ENCODE data around the gene EIF3F. TPM values are rescaled to one million over a fixed set of nuclear protein-coding genes. Genes with fewer than 3 reads are reported as not detected.

The EIF3F gene
- total and polyA plus RNA-seq, 2 of the 8 experiments (the other 6 are each of a cell fraction or from before 2014, with no cell fraction given), result 222 to 388 TPM

DNA sequence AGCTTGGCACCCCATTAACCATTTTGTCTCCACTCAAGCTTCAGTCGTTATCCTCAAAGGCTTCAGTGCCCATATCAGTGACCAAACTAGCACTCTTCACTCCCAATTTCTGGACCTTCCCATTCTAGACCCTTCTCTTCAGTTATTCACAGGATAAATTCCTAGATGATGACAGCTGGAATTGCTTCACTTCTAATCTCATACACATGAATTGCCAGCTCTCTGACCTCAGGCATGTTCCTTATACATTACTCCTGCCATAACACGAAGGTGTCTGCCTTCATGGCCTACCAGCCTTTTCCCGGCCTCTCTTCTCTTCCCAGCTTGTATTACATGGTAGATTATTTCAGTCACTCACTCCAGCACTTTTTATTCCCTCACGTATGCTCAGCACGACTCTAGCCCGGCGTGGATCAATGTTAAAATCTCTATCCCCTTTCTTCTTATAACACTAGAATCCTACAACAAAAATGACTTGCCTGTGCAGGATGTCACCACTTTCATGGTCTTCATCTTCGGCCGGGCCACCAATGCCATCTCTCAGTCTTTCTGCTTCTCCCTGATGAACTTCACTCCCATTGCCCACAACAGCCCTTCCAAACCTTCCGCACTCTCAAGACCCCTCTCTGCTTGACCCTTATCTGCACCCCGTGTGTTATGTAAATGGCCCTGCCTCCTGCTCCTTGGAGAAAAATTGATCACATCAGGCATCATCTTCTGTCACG, 36.9 kb downstream of the EIF3F start:
- no peak overlapping the region for H4K5ac ChIP-seq (ENCODE audit: insufficient read length, low read depth, low read length)
- H3K36me3 ChIP-seq (ENCODE audit: control insufficient read depth in 2 of 4, insufficient read depth in 4 of 4, low read length in 3 of 4), result no peaks in the 10 kb centered on the region
- H3K27ac ChIP-seq (ENCODE audit: low read depth, low read length), result no peak overlapping the region
- ChIA-PET POLR2A (ENCODE audit: partially characterized antibody) (interaction anchor here (2.6 kb wide), 1 partner anchor 9 kb away, joined by 8 read pairs; no protein-coding TSS in a partner anchor), CTCF (ENCODE audit: partially characterized antibody) (interaction anchor here (1.2 to 11.1 kb wide), 6 partner anchors 9 to 76 kb away, joined by 3 to 142 read pairs (median 34); no protein-coding TSS in a partner anchor)
- H3K18ac ChIP-seq (ENCODE audit: extremely low read depth, low read length), result no peak overlapping the region
- no peaks in the 10 kb centered on the region for H3K79me2 ChIP-seq (ENCODE audit: control insufficient read depth in 1 of 2, insufficient read depth in 2 of 2, low read length in 2 of 2)
- H3K79me1 ChIP-seq (ENCODE audit: low read depth, low read length), result no peaks in the 10 kb centered on the region
- no peak overlapping the region for H2BK20ac ChIP-seq (ENCODE audit: low read length)
- peaks cover 12 to 24% (median 22%) of the 10 kb centered on the region in 4 experiments for H3K27me3 ChIP-seq (replicated peaks in 1 of 4; ENCODE audit: control insufficient read depth in 3 of 4, extremely low read depth in 1 of 4, insufficient read depth in 3 of 4, low read length in 3 of 4)
- no peak overlapping the region for H2BK5ac ChIP-seq (ENCODE audit: low read depth, low read length)
- DNase-seq (ENCODE audit: low read depth in 1 of 2, low spot score in 2 of 2) (peak in 1 of 2 experiments; percentile 11), FAIRE-seq (no peak)
- no peak overlapping the region for H3K23ac ChIP-seq (ENCODE audit: insufficient read length)
- peaks cover 0 to 3% of the 10 kb centered on the region in 2 experiments for H4K20me1 ChIP-seq (replicated peaks in 1 of 2; ENCODE audit: control insufficient read depth in 1 of 2, insufficient read depth in 2 of 2, low read length in 2 of 2)
- no peak overlapping the region for H2BK120ac ChIP-seq (replicated peaks; ENCODE audit: low read depth, low read length)
- WGBS, 2 experiments (ENCODE audit: extremely low coverage in 1 of 2, insufficient coverage in 1 of 2, insufficient read length in 1 of 2, insufficient replicate concordance in 2 of 2, low coverage in 1 of 2, low lambda C conversion rate in 2 of 2, missing lambda C conversion rate in 1 of 2), result 84% methylated on average over 12 of the region's 12 CpGs; no CpG with 5 or more reads in 1 of the 2 experiments
- no peak overlapping the region for H3K9ac ChIP-seq (replicated peaks in 1 of 4; ENCODE audit: extremely low read depth in 1 of 4, low read depth in 3 of 4, low read length in 3 of 4)
- H3K14ac ChIP-seq (ENCODE audit: insufficient read length), result no peak overlapping the region
- no peaks in the 10 kb centered on the region; a peak in 1 of 7 replicates for H3K4me1 ChIP-seq (replicated peaks in 1 of 4; ENCODE audit: control insufficient read depth in 3 of 4, insufficient read depth in 4 of 4, low read length in 3 of 4)
- H2AFZ ChIP-seq (ENCODE audit: low read length), result no peak overlapping the region
- H4K8ac ChIP-seq (ENCODE audit: extremely low read depth, insufficient read depth, low read length), result no peak overlapping the region
- no peak overlapping the region for H3K56ac ChIP-seq (replicated peaks; ENCODE audit: insufficient read length, low read depth, low read length)
- H2AK5ac ChIP-seq (ENCODE audit: low read depth, low read length), result no peak overlapping the region
- no peak overlapping the region for H2BK12ac ChIP-seq (ENCODE audit: low read depth, low read length)
- H3K4me3 ChIP-seq (ENCODE audit: extremely low read depth in 1 of 4, insufficient read depth in 2 of 4, low read depth in 3 of 4, low read length in 4 of 4), result no peak overlapping the region
- no peak overlapping the region for H3K4ac ChIP-seq (replicated peaks; ENCODE audit: insufficient read length, low read depth, low read length)
- H4K91ac ChIP-seq (replicated peaks; ENCODE audit: insufficient read length, low read length), result no peak overlapping the region
- H3K9me3 ChIP-seq (ENCODE audit: insufficient read depth in 2 of 2, low read depth in 1 of 2, low read length in 1 of 2), result no peaks in the 10 kb centered on the region
- H3K4me2 ChIP-seq (ENCODE audit: insufficient read depth in 1 of 2, low read depth in 2 of 2, low read length in 2 of 2), result no peak overlapping the region
- H3K23me2 ChIP-seq (ENCODE audit: low read depth, low read length), result peaks cover 7% of the 10 kb centered on the region; the same call in 1 of the 2 replicates
- H2BK15ac ChIP-seq (ENCODE audit: low read length), result no peak overlapping the region
- TF ChIP-seq RBBP5 (IDR thresholded peaks at IDR 0.05; ENCODE audit: borderline replicate concordance, low read depth, low read length), result no peak
- TF ChIP-seq JUND (IDR thresholded peaks at IDR 0.05; ENCODE audit: low read length), result no peak
- TF ChIP-seq SUZ12 (IDR thresholded peaks at IDR 0.05; ENCODE audit: low read length), result no peak
- no peak for TF ChIP-seq YY1 (IDR thresholded peaks at IDR 0.05; ENCODE audit: low read depth, low read length)
- no peak for TF ChIP-seq CHD2 (IDR thresholded peaks at IDR 0.05; ENCODE audit: low read length)
- no peak for TF ChIP-seq EZH2 (IDR thresholded peaks at IDR 0.05; ENCODE audit: low read depth, low read length, severe bottlenecking)
- TF ChIP-seq HDAC2 (IDR thresholded peaks at IDR 0.05; ENCODE audit: borderline replicate concordance in 1 of 2, low read depth in 2 of 2, low read length in 2 of 2), result no peak
- no peak for TF ChIP-seq SP2 (IDR thresholded peaks at IDR 0.05; ENCODE audit: low read length)
- TF ChIP-seq CREB1 (IDR thresholded peaks at IDR 0.05), result no peak
- no peak for TF ChIP-seq BRCA1 (IDR thresholded peaks at IDR 0.05; ENCODE audit: low read depth, low read length)
- no peak for TF ChIP-seq SRF (IDR thresholded peaks at IDR 0.05; ENCODE audit: low read depth, low read length)
- no peak for TF ChIP-seq SIRT6 (IDR thresholded peaks at IDR 0.05; ENCODE audit: low read length)

Measured in H1 (cell line).